Mucosa of descending colon (tissue), 3 donors: ENCODE data around the gene SLCO1B1. TPM values are rescaled to one million over a fixed set of nuclear protein-coding genes. Genes with fewer than 3 reads are reported as not detected.
"Not testable (repeated sequence)": the region's sequence is repeated elsewhere in the genome, so short reads cannot be mapped to it uniquely, and the experiment has no call there.

ENCODE experiments used
- ATAC-seq: fragments of 200-7000 bp; cut with Tn5 transposase; one replicate; pipeline ENCODE4 v1.9.1; 2020; ENCODE audit warnings: mild to moderate bottlenecking, moderate library complexity
- DNase-seq, 3 donors: peaks; one replicate each; pipeline ENCODE4 v3.0.0-alpha.2; 2020
- H3K36me3 ChIP-seq: fragments of 200-600 bp; one replicate; pipeline ENCODE4 v1.8.0; 2021; ENCODE audit warnings: low read depth, mild to moderate bottlenecking
- H3K4me1 ChIP-seq: fragments of 200-600 bp; one replicate; pipeline ENCODE4 v1.8.0; 2021; ENCODE audit warnings: low read depth, mild to moderate bottlenecking
- H3K4me3 ChIP-seq: fragments of 200-600 bp; one replicate; pipeline ENCODE4 v1.8.0; 2021; ENCODE audit warnings: mild to moderate bottlenecking
- H3K9me3 ChIP-seq: fragments of 200-600 bp; one replicate; pipeline ENCODE4 v1.8.0; 2021; ENCODE audit warnings: mild to moderate bottlenecking
- intact Hi-C, 2 donors: fragments of 100-400 bp; cut with DNase I in 1 of 2; cut with micrococcal nuclease in 1 of 2; formaldehyde crosslinking; loops; one replicate each; pipeline versions ENCODE4 v1.11.0 to v1.11.1; 2022; cut with DNase I, micrococcal nuclease
- long read RNA-seq, 2 donors: library from polyadenylated mRNA; unstranded; transcript quantifications; one replicate each; pipeline ENCODE4 v2.0.0, GENCODE V29; 2019 to 2021
- total RNA-seq, 3 donors: library from RNA; stranded (reverse); fragmentation: NEBNext Ultra II Directional in 2 of 3; extraction: Animal tissue kit (Norgen Biotek cat#: 25700) in 2 of 3; gene quantifications; one replicate each; pipeline versions ENCODE4 v1.2.1 to v1.2.4, GENCODE V29; 2021 to 2023
- TF ChIP-seq, protein P1 (sequence below): fragments of 200-600 bp; IDR thresholded peaks from one replicate; pipeline ENCODE4 v1.8.0; 2022; ENCODE audit warnings: antibody characterized with exemption, mild to moderate bottlenecking
- donor health status: DM: no; HTN: no; CAD: no; lungs with moderate emphysema.
- donor health status: DM: no; HTN: no; CAD: no.
- donor health status: DM: no; HTN: yes; CAD: no.

SLCO1B1 gene, protein sequence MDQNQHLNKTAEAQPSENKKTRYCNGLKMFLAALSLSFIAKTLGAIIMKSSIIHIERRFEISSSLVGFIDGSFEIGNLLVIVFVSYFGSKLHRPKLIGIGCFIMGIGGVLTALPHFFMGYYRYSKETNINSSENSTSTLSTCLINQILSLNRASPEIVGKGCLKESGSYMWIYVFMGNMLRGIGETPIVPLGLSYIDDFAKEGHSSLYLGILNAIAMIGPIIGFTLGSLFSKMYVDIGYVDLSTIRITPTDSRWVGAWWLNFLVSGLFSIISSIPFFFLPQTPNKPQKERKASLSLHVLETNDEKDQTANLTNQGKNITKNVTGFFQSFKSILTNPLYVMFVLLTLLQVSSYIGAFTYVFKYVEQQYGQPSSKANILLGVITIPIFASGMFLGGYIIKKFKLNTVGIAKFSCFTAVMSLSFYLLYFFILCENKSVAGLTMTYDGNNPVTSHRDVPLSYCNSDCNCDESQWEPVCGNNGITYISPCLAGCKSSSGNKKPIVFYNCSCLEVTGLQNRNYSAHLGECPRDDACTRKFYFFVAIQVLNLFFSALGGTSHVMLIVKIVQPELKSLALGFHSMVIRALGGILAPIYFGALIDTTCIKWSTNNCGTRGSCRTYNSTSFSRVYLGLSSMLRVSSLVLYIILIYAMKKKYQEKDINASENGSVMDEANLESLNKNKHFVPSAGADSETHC
- total RNA-seq = not detected
- long read RNA-seq, donor 1 = 0 reads
- long read RNA-seq, donor 2 = 0 reads

DNA sequence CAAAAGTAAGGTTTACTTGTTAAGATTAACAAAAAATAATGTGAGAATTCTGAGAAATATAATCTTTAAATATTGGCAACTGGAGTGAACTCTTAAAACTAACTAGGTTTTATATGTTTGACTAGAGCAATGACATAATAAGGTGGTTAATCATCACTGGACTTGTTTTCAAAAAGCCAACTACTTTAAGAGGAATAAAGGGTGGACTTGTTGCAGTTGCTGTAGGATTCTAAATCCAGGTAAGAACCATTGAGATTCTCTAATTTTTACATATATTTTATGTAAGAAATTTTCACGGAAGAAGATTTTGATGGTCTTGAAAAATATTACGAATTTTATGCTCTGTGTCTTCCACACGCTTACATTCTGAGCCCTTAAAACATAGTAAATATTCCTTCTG lies at the start of gene SLCO1B1:
SLCO1B1 (plus strand) TSS at position 197 of the 400 bp plus-strand sequence. CDS start 10,381 bp downstream, outside the sequence.
- Histone ChIP-seq H3K9me3 (no peaks in the 10 kb centered on the region), H3K36me3 (no peaks in the 10 kb centered on the region), H3K4me1 (no peaks in the 10 kb centered on the region), H3K4me3 (no peak within 1 kb of the TSS)
- ATAC-seq (no peak), DNase-seq (no peak)
- TF ChIP-seq, protein P1, sequence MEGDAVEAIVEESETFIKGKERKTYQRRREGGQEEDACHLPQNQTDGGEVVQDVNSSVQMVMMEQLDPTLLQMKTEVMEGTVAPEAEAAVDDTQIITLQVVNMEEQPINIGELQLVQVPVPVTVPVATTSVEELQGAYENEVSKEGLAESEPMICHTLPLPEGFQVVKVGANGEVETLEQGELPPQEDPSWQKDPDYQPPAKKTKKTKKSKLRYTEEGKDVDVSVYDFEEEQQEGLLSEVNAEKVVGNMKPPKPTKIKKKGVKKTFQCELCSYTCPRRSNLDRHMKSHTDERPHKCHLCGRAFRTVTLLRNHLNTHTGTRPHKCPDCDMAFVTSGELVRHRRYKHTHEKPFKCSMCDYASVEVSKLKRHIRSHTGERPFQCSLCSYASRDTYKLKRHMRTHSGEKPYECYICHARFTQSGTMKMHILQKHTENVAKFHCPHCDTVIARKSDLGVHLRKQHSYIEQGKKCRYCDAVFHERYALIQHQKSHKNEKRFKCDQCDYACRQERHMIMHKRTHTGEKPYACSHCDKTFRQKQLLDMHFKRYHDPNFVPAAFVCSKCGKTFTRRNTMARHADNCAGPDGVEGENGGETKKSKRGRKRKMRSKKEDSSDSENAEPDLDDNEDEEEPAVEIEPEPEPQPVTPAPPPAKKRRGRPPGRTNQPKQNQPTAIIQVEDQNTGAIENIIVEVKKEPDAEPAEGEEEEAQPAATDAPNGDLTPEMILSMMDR = no peak
- intact Hi-C loops = no loop called here

DNA sequence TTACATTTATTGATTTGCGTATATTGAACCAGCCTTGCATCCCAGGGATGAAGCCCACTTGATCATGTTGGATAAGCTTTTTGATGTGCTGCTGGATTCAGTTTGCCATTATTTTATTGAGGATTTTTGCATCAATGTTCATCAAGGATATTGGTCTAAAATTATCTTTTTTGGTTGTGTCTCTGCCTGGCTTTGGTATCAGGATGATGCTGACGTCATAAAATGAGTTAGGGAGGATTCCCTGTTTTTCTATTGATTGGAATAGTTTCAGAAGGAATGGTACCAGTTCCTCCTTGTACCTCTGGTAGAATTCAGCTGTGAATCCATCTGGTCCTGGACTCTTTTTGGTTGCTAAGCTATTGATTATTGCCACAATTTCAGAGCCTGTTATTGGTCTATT lies 46.2 kb upstream of the SLCO1B1 start:
- H3K4me3 ChIP-seq = not testable (repeated sequence)

DNA sequence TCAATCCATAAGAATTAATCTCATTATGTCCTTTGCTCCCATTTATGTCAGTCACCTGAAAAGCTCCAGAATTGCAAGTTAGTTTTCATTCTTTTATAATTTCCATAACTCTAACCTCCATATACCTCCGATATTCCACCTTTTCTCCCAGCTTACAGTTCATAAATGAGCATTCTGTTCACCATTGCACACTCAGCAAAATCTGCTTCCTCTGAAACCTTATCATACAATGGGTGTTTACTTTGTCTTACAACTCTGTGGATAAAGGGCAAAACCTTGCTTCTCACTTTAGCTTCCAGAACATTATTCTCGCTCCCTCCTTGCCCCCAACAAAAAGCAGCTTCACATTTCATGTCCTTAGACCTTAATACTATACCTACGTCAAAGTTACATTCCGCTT lies 19.3 kb upstream of the SLCO1B1 start:
- H3K9me3 ChIP-seq = no peaks in the 10 kb centered on the region
- ATAC-seq (no peak), DNase-seq (no peak)
- no peak overlapping the region for H3K4me3 ChIP-seq
- TF ChIP-seq, protein P1 = no peak
- intact Hi-C loops = no loop called here
- no peaks in the 10 kb centered on the region for H3K36me3 ChIP-seq
- H3K4me1 ChIP-seq = no peaks in the 10 kb centered on the region

More for the DNA sequence above, 46.2 kb upstream of the SLCO1B1 start:
- H3K9me3 ChIP-seq, intact Hi-C loops, H3K4me1 ChIP-seq, ATAC-seq, H3K36me3 ChIP-seq, DNase-seq: not testable (repeated sequence)

DNA sequence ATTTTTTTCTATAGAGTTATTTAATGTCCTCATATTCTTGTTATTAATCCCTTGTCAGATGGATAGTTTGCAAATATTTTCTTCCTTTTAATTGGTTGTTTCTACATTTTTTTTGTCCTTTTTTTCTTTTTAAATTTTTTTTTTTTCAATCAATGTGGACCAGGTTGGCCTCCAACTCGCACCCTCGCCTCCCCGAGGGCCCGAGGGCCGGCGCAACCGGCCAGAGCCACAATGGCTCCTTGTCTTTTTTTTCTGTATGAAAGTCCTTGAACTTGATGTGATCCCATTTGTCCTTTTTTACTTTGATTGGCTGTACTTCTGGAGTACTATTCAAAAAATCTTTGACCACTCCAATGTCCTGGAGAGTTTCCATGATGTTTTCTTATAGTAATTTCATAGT lies 17.7 kb upstream of the SLCO1B1 start:
- TF ChIP-seq, protein P1 = no peak
- DNase-seq (no peak), ATAC-seq (no peak)
- intact Hi-C loops = no loop called here
- no peaks in the 10 kb centered on the region for H3K36me3 ChIP-seq
- no peak overlapping the region for H3K4me3 ChIP-seq
- no peaks in the 10 kb centered on the region for H3K9me3 ChIP-seq
- H3K4me1 ChIP-seq = no peaks in the 10 kb centered on the region

DNA sequence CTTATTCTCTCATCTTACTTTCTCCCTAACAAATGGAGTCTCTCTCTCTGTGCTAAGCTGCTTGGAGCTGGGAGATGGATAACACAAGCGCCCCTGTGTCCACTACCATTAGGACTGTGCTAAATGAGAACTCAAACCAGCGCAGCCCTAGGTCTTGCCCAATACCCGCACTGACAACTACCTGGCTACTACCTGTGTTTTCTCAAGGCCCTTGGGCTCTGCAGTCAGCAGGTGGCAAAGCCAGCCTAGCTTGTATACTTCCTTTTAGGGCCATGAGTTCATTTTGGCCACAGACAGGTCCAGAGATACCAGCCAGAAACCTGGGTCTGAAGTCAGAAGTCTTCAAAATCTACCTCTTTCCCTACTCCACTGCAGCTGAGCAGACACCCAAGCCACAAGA lies 13.0 kb upstream of the SLCO1B1 start:
- DNase-seq = no peak
- TF ChIP-seq, protein P1 = no peak
- intact Hi-C loops = no loop called here
- Histone ChIP-seq H3K9me3 (no peaks in the 10 kb centered on the region), H3K4me3 (no peak overlapping the region), H3K36me3 (no peaks in the 10 kb centered on the region), H3K4me1 (no peaks in the 10 kb centered on the region)
- no peak for ATAC-seq

DNA sequence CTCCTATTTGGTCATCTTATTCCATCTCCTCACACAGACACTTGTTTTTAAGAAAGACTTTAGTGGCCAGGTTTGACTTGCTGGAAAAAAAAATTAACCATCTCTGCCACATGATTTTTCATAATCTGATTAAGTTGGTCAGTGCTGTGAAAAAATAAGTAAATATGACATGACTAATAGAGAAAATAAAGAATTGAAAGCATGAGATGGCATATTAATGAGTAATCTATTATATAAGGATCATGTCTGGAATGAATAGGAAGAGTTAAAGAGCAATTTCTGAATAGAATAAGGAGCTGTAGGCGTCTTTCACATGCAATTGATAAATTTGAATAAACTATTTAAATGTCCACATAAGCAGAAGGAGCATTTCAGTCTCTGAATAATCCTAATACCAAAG lies 12.2 kb upstream of the SLCO1B1 start:
- TF ChIP-seq, protein P1 = no peak
- Histone ChIP-seq H3K4me1 (no peaks in the 10 kb centered on the region), H3K9me3 (no peaks in the 10 kb centered on the region), H3K4me3 (no peak overlapping the region), H3K36me3 (no peaks in the 10 kb centered on the region)
- no peak for DNase-seq
- no peak for ATAC-seq
- intact Hi-C loops = no loop called here
